ENCODE data around the gene TPPP3.

Gene TPPP3

GRCh38 chr16:67364600-67365235 is 28.6 kb downstream of the TPPP3 start:
- TF ChIP-seq EP300 (IDR thresholded peaks at IDR 0.05; ENCODE audit: borderline replicate concordance) (no peak), NFIC (IDR thresholded peaks at IDR 0.05) (no peak), EGR1 (IDR thresholded peaks at IDR 0.05) (no peak), USF1 (IDR thresholded peaks at IDR 0.05) (no peak), TAF1 (IDR thresholded peaks at IDR 0.05; ENCODE audit: low read depth) (no peak), ZBTB7A (IDR thresholded peaks at IDR 0.05; ENCODE audit: low read depth) (no peak), TCF12 (IDR thresholded peaks at IDR 0.05; ENCODE audit: low read depth) (no peak), YY1 (IDR thresholded peaks at IDR 0.05; ENCODE audit: low read depth) (no peak), RAD21 (IDR thresholded peaks at IDR 0.05; ENCODE audit: low read depth) (no peak), FOXM1 (IDR thresholded peaks at IDR 0.05; ENCODE audit: borderline replicate concordance, low read depth) (no peak), REST (IDR thresholded peaks at IDR 0.05; ENCODE audit: low read depth) (no peak), CREB1 (IDR thresholded peaks at IDR 0.05; ENCODE audit: low read depth) (no peak), TEAD4 (IDR thresholded peaks at IDR 0.05) (no peak), CEBPB (IDR thresholded peaks at IDR 0.05) (no peak)
- TF ChIP-seq, protein P1, sequence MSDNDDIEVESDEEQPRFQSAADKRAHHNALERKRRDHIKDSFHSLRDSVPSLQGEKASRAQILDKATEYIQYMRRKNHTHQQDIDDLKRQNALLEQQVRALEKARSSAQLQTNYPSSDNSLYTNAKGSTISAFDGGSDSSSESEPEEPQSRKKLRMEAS (IDR thresholded peaks at IDR 0.05) = no peak

- no peak for TF ChIP-seq CEBPB (IDR thresholded peaks at IDR 0.05)
- TF ChIP-seq, protein P1 (IDR thresholded peaks at IDR 0.05) = no peak
- TF ChIP-seq REST (IDR thresholded peaks at IDR 0.05; ENCODE audit: low read depth) = no peak
- TF ChIP-seq YY1 (IDR thresholded peaks at IDR 0.05; ENCODE audit: low read depth) = no peak
- no peak for TF ChIP-seq RAD21 (IDR thresholded peaks at IDR 0.05; ENCODE audit: low read depth)
Measured at GRCh38 chr16:67361038-67361437, 32.3 kb downstream of the TPPP3 start.

GRCh38 chr16:67357561-67357960 is 35.7 kb downstream of the TPPP3 start:
- TF ChIP-seq TEAD4 (IDR thresholded peaks at IDR 0.05) (no peak), CREB1 (IDR thresholded peaks at IDR 0.05; ENCODE audit: low read depth) (no peak), USF1 (IDR thresholded peaks at IDR 0.05) (no peak), TAF1 (IDR thresholded peaks at IDR 0.05; ENCODE audit: low read depth) (no peak), TCF12 (IDR thresholded peaks at IDR 0.05; ENCODE audit: low read depth) (no peak), FOXM1 (IDR thresholded peaks at IDR 0.05; ENCODE audit: borderline replicate concordance, low read depth) (no peak), NFIC (IDR thresholded peaks at IDR 0.05) (no peak), RAD21 (IDR thresholded peaks at IDR 0.05; ENCODE audit: low read depth) (no peak), REST (IDR thresholded peaks at IDR 0.05; ENCODE audit: low read depth) (no peak), YY1 (IDR thresholded peaks at IDR 0.05; ENCODE audit: low read depth) (no peak), EGR1 (IDR thresholded peaks at IDR 0.05) (no peak), EP300 (IDR thresholded peaks at IDR 0.05; ENCODE audit: borderline replicate concordance) (no peak), CEBPB (IDR thresholded peaks at IDR 0.05) (no peak)
- TF ChIP-seq, protein P1 (IDR thresholded peaks at IDR 0.05) = no peak

DNA sequence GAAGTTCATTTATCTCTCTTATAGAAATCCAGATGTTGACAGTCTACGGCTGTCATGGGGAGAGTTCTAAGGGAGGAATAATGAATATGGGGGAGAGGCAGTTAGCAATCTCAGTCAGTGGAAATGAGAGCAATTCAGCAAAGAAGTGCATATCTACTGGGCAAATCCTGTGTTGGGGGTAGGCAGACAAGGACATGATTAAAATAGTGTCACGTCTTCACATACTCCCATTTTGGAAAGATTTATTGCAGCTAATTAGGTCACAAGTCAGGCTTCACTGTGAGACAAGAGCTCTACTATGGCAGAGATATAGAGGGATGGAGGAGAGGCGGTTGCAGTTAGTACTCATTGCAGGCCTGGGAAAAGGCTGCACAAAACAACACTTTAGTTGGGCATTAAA is 36.9 kb downstream of the TPPP3 start:
- TF ChIP-seq REST (IDR thresholded peaks at IDR 0.05; ENCODE audit: low read depth) (no peak), USF1 (IDR thresholded peaks at IDR 0.05) (no peak), CREB1 (IDR thresholded peaks at IDR 0.05; ENCODE audit: low read depth) (no peak), ZBTB7A (IDR thresholded peaks at IDR 0.05; ENCODE audit: low read depth) (no peak), FOXM1 (IDR thresholded peaks at IDR 0.05; ENCODE audit: borderline replicate concordance, low read depth) (no peak), NFIC (IDR thresholded peaks at IDR 0.05) (no peak), TCF12 (IDR thresholded peaks at IDR 0.05; ENCODE audit: low read depth) (no peak), EP300 (IDR thresholded peaks at IDR 0.05; ENCODE audit: borderline replicate concordance) (no peak), TEAD4 (IDR thresholded peaks at IDR 0.05) (no peak), YY1 (IDR thresholded peaks at IDR 0.05; ENCODE audit: low read depth) (no peak), RAD21 (IDR thresholded peaks at IDR 0.05; ENCODE audit: low read depth) (no peak), TAF1 (IDR thresholded peaks at IDR 0.05; ENCODE audit: low read depth) (no peak), EGR1 (IDR thresholded peaks at IDR 0.05) (no peak)
- TF ChIP-seq, protein P1 (IDR thresholded peaks at IDR 0.05) = no peak

Data from Ishikawa (cell line).